Activated T-helper 17 cell treated with anti-CD3 and anti-CD28 coated beads, Interleukin-2, amount 50 U/mL, for 72 hours (primary cell): ENCODE measurements around the gene KDM4F. TPM values are rescaled to one million over a fixed set of nuclear protein-coding genes. Genes with fewer than 3 reads are reported as not detected.

Source experiments
- ATAC-seq: fragments of 150-1000 bp; cut with Tn5 transposase; replicated peaks from 2 replicates; pipeline ENCODE4 v1.10.0; 2021; ENCODE audit warnings: mild to moderate bottlenecking, moderate library complexity
- H3K27ac Mint-ChIP-seq: one replicate; pipeline ENCODE4 v1.8.0; 2022; ENCODE audit warnings: mixed read lengths
- H3K27me3 Mint-ChIP-seq: one replicate; pipeline ENCODE4 v1.8.0; 2022; ENCODE audit warnings: mixed read lengths
- H3K36me3 Mint-ChIP-seq: one replicate; pipeline ENCODE4 v1.8.0; 2022; ENCODE audit warnings: low read depth, mild to moderate bottlenecking, mixed read lengths
- H3K4me1 Mint-ChIP-seq: one replicate; pipeline ENCODE4 v1.8.0; 2022; ENCODE audit warnings: mixed read lengths
- H3K4me3 Mint-ChIP-seq: one replicate; pipeline ENCODE4 v1.8.0; 2022; ENCODE audit warnings: mild to moderate bottlenecking, mixed read lengths
- H3K9me3 Mint-ChIP-seq: one replicate; pipeline ENCODE4 v1.8.0; 2022; ENCODE audit warnings: mixed read lengths
- total RNA-seq, 2 donors: library from RNA; stranded (reverse); gene quantifications; one replicate each; pipeline ENCODE4 v1.2.3, GENCODE V29; 2022

Gene KDM4F
- total RNA-seq, 2 donors from 2014 or later: not detected

DNA sequence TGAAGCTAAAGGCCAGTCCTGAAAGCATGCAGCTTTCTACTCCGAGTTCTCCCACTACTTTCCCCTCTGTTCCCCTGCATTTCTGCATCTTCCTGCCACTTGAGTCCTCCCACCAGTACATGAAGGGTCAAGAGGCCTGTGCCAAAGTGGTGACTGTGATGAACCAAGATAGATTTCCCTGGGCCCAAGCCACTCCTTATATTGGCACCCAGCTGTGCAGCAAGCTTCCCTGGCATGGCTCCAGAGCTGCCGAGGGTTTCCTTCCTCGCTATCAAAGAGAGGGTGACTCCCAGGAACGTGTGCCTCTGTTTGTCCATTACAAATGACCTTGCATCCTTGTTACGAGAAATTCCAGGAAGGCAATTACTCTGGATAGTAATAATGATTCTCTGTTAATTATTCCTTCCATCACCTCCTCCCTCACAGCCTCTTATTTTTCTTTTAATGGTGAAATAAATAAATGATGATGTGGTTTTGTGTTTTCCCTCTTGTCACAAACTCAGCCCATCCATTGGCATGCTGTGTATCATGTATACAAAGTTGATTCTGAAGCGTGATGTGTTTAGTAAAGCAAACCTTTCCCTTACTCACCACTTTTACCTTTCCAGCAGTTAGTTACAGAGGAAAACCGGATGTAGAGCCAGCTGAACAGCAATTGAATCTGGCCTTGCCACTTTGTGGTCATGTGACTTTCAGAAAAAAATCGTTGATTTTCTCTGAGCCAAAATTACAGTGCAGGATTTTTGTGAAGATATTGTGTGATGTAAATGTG, 25.8 kb downstream of the KDM4F start:
- Mint-ChIP-seq H3K27me3 (no peaks in the 10 kb centered on the region), H3K9me3 (no peaks in the 10 kb centered on the region), H3K27ac (no peak overlapping the region), H3K4me3 (no peak overlapping the region), H3K4me1 (peaks cover 17% of the 10 kb centered on the region), H3K36me3 (peaks cover 20% of the 10 kb centered on the region)
- ATAC-seq: no peak

DNA sequence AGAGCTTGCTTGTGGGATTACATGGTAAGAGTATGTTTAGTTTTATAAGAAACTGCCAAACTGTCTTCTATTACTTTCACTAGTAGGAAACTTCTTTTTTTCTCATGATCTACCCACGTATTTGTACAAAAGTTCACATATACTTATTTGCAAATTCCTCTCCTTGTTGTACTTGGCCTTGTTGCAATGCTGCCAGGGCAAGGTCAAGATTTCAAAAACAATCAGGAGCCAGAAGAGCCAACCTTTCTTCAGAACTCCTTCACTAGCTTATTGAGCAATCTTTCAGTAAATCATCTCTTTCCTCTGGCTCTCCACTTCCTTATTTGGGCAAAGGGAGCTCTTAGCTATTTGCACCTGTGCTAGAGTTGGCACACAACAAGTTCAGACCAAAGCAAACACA, 27.2 kb downstream of the KDM4F start:
- H3K27me3 Mint-ChIP-seq: no peaks in the 10 kb centered on the region
- H3K27ac Mint-ChIP-seq: peak overlapping the region; percentile 10
- H3K36me3 Mint-ChIP-seq: peaks cover 9% of the 10 kb centered on the region
- no peaks in the 10 kb centered on the region for H3K9me3 Mint-ChIP-seq
- ATAC-seq: no peak
- no peak overlapping the region for H3K4me3 Mint-ChIP-seq
- peaks cover 10% of the 10 kb centered on the region for H3K4me1 Mint-ChIP-seq

DNA sequence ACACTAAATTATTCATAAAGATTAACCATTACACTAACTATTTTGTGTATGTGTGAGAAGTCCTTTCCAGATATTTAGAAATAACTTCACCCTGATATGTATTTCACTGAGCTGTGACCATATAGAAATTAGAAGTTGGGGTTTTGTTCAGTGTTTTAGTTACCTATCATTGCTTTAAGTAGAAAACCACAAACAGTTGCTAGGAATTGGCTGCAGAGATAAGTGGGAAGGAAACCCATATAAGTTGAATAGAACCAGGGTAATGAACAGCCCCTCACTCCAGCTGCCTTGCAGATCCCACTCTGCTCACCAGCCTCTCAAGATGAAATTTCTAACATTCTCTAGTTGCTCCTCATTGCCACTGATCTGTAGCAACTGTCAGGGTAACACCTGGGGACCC, 27.8 kb downstream of the KDM4F start:
- H3K27ac Mint-ChIP-seq: no peak overlapping the region
- H3K27me3 Mint-ChIP-seq: no peaks in the 10 kb centered on the region
- H3K4me3 Mint-ChIP-seq: no peak overlapping the region
- H3K4me1 Mint-ChIP-seq: peaks cover 10% of the 10 kb centered on the region
- ATAC-seq: no peak
- H3K36me3 Mint-ChIP-seq: peaks cover 5% of the 10 kb centered on the region
- no peaks in the 10 kb centered on the region for H3K9me3 Mint-ChIP-seq

DNA sequence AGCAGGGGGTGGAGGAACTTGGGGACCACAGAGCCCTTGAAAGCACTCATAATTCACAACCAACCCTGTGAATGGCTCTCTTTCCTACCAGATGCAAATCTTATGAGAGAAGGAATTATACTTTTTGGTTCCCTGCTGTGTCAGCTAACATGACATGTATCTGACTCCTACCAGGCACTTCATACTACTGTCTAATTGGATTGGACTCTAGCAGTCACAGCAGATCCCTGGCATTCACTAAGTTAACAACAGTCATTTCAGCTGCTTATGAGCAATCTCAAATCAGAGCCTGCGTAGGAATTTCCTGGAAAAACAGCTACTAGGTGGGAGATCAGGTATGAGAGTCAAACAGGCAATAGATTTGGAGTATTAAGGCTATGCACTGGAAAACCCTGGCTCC, 29.3 kb downstream of the KDM4F start:
- H3K9me3 Mint-ChIP-seq: no peaks in the 10 kb centered on the region
- H3K4me1 Mint-ChIP-seq: peaks cover 5% of the 10 kb centered on the region
- no peaks in the 10 kb centered on the region for H3K36me3 Mint-ChIP-seq
- no peak for ATAC-seq
- H3K27me3 Mint-ChIP-seq: no peaks in the 10 kb centered on the region
- H3K4me3 Mint-ChIP-seq: no peak overlapping the region
- H3K27ac Mint-ChIP-seq: no peak overlapping the region

DNA sequence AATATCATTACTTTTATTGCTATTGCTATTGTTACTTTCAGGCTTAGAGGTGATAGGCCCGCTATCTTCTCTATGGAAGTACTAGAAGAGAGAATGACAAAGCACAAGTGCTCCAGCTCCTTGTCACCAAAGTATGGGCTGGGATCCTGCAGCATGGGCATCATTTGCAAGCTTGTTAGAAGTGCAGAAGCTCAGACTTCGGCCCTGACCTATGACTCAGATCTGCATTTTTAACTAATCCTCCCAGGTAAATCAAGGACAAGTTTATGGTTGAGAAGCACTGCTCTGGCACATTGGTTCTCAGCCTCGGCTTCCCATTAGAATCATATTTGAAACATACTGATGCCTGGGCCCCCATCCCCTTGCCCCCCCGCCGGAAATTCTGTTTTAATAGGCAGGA, 31.8 kb downstream of the KDM4F start:
- Mint-ChIP-seq H3K4me3 (no peak overlapping the region), H3K9me3 (no peaks in the 10 kb centered on the region), H3K27ac (no peak overlapping the region), H3K36me3 (no peaks in the 10 kb centered on the region), H3K27me3 (no peaks in the 10 kb centered on the region), H3K4me1 (peaks cover 20% of the 10 kb centered on the region)
- ATAC-seq: no peak

DNA sequence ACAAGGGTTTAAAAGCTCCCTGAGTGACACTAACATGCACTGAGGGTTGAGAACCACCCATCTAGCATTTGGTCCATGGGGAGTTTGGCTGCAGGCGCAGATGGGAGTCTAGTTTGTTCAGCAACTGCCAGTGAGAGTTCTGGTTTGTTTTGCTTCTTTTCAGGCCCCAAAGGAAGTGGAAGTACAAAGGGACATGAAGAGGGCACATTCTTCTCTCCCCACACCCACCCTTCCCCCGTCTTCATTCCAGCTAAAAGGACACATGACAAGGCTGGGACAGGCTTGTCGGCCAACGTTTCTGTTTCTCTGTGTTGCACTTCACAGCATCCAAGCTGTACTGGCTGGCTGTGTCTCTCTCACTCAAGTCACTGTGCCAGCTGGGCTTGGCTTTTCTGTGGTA, 32.2 kb downstream of the KDM4F start:
- no peak for ATAC-seq
- Mint-ChIP-seq H3K27me3 (no peaks in the 10 kb centered on the region), H3K4me3 (no peak overlapping the region), H3K9me3 (no peaks in the 10 kb centered on the region), H3K36me3 (no peaks in the 10 kb centered on the region), H3K4me1 (peaks cover 19% of the 10 kb centered on the region), H3K27ac (no peak overlapping the region)

DNA sequence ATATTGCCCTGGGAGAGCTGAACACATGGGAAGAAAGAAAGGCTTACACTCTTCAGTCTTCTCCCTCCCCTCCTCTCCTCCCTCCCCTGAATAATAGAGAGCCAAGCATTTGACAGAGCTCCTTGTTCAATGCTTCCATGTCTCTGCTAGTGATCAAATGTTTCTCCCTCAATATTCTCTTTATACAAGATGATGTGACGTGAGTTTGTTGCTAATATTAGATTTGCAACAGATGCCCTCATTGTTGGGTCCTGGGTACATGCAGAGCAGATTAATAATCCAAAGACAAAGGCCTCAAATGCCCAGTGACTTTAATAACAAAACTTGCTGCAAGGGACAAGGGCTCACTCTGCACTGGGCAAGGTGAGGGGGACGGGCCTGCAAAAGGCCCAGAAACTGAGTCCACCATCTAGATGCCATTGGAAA, 33.4 kb downstream of the KDM4F start:
- Mint-ChIP-seq H3K36me3 (no peaks in the 10 kb centered on the region), H3K4me3 (no peak overlapping the region), H3K4me1 (peaks cover 15% of the 10 kb centered on the region), H3K27ac (no peak overlapping the region), H3K27me3 (no peaks in the 10 kb centered on the region), H3K9me3 (no peaks in the 10 kb centered on the region)
- no peak for ATAC-seq

DNA sequence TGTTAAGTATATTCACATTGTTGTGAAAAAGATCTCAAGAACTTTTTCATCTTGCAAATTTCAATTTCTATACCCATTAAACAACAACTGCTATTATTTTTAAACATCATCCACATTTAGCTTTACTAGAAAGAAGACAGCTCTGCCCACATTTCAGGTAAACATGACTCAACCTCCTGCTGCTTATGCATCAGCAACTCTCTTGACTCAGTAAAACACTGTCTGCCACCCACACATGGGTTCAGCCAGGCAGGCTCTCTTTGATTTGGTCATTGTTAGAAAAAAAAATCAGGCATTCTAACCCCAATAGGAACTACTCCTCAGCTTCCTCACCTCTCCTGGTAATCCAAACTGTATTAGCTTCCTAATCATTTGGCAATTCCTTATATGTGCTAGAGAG, 35.3 kb downstream of the KDM4F start:
- H3K27ac Mint-ChIP-seq: peak overlapping the region; percentile 4
- peak overlapping the region; percentile 30 for H3K4me3 Mint-ChIP-seq
- peak; percentile 87 for ATAC-seq
- no peaks in the 10 kb centered on the region for H3K36me3 Mint-ChIP-seq
- no peaks in the 10 kb centered on the region for H3K27me3 Mint-ChIP-seq
- H3K9me3 Mint-ChIP-seq: no peaks in the 10 kb centered on the region
- H3K4me1 Mint-ChIP-seq: peaks cover 23% of the 10 kb centered on the region

DNA sequence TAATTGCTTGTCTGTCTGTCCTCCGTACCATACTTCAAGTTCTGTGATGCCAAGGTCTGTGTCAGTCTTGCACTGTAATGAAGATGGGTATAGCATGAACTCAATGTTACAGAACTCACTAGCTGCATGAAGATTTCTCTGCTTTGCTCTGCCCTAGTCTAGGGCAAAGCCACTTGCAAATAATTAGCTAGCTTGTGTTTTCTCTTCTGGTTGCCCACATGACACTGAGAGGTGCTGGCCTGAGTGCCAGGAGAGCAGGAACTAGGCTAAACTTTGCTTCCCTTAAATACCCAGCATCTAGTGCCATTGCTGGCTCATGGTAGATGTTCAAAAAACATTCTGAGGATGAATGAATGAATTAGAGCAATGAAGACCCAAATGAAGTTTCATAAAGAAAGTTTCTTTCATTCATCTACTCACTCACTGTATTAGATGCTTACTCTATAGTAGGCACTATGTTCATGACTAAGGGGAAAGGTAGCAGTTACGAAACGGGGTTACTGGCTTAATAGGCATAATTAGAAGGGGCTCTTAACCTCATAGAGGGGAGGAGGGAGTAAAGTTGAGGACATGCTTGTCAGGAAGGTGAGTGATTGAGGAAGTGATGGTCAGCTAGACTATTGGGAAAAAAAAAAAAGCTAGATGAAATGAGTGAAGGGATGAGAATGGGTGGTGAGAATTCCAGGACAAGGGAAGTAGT, 36.0 kb downstream of the KDM4F start:
- H3K4me1 Mint-ChIP-seq: peaks cover 23% of the 10 kb centered on the region

DNA sequence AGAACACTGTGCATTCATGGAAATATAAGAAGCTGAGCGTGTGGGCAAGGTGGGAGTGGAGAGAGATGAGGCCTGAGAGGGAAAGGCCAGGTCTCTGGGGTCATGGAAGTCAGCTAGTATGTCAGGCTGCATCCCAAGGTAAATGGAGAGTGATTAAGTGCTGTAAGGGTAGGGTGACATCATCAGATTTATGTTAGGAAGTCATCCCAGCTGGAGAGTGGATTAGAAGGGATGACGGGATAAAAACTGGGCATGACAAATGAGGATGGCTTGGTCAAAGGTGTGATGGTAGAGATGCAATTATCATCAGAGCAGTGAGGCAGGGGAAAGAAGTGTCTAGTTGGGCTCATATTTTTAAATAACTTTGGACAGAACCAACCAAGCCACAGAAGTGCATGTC, 36.9 kb downstream of the KDM4F start:
- H3K36me3 Mint-ChIP-seq: no peaks in the 10 kb centered on the region
- no peak overlapping the region for H3K4me3 Mint-ChIP-seq
- no peak for ATAC-seq
- no peaks in the 10 kb centered on the region for H3K27me3 Mint-ChIP-seq
- no peaks in the 10 kb centered on the region for H3K9me3 Mint-ChIP-seq
- H3K4me1 Mint-ChIP-seq: peaks cover 30% of the 10 kb centered on the region
- no peak overlapping the region for H3K27ac Mint-ChIP-seq

More for the DNA sequence above, 36.0 kb downstream of the KDM4F start:
- Mint-ChIP-seq H3K4me3 (peak overlapping the region; percentile 30), H3K9me3 (no peaks in the 10 kb centered on the region), H3K27me3 (no peaks in the 10 kb centered on the region), H3K27ac (peak overlapping the region; percentile 4), H3K36me3 (no peaks in the 10 kb centered on the region)
- no peak for ATAC-seq

DNA sequence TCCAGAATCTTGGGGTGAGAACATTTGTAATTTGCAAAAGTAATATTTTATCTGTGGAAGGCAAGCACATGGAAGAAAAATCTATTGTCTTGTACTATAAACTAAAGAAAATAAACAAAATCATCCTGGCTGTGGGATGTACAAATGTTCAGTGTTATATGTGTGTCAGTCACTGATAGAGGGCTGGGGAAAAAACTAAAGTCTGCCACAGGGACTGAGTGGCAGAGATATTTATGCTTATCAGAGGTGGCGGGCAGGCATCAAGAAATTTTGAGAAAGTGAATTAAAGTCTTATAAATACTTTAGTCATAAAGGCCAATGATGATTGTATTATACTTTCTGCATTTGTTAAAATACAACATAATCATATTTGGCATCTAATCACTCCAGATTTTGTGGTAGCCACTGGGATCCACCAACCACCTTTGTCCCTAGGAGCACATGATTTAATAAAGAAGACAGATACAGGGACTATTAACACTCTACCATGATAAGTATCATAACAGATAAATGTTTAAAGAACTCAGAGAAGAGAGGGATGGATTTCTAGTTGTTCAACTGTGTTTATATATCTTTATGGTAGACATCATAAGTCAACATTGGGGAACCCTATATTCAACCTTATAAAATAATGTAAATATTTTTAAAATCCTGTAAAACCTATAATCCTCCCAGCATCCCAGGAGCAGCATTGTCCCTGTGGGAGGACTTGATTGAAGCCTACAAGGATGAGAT, 37.8 kb downstream of the KDM4F start:
- H3K27me3 Mint-ChIP-seq: no peaks in the 10 kb centered on the region
- peaks cover 38% of the 10 kb centered on the region for H3K4me1 Mint-ChIP-seq
- H3K27ac Mint-ChIP-seq: no peak overlapping the region

DNA sequence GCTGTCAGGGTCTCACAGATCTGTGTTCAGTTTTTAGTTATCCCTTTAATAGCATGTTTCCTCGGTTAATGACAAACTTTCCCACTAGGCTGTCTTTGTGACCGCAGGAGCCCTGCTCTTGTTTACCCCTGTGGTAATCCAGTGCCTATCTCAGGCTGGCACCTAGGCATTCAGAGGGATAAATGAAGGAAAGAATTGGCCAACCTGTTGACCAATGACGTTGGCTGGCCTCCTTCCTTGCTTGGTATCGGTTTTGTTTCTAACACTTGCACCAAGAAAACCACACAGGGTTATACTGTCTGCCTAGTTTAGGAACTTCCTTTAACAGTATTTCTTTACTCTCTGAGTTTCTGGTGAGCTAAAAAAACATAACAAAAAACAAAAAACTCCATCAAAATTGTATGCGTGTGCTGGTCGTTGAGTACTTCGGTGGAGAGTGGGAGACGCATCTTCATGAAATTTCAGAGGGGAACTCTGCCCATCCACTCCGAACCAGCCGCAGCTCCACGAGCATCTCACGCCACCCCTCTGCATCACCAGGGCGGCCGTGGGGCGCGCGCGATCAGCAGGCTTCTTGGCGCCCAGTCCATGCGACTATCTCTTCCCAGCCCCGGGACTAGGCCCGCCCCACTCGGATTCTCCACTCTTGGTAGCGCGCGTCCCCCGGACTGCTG, 39.9 kb downstream of the KDM4F start:
- peak overlapping the region; percentile 82 for H3K27ac Mint-ChIP-seq
- no peaks in the 10 kb centered on the region for H3K9me3 Mint-ChIP-seq
- H3K4me3 Mint-ChIP-seq: peak overlapping the region; percentile 87
- peak; percentile 52 for ATAC-seq
- peaks cover 57% of the 10 kb centered on the region for H3K4me1 Mint-ChIP-seq
- H3K27me3 Mint-ChIP-seq: no peaks in the 10 kb centered on the region
- H3K36me3 Mint-ChIP-seq: no peaks in the 10 kb centered on the region

More for the DNA sequence above, 37.8 kb downstream of the KDM4F start:
- H3K9me3 Mint-ChIP-seq: no peaks in the 10 kb centered on the region
- H3K36me3 Mint-ChIP-seq: no peaks in the 10 kb centered on the region
- H3K4me3 Mint-ChIP-seq: no peak overlapping the region
- ATAC-seq: no peak

DNA sequence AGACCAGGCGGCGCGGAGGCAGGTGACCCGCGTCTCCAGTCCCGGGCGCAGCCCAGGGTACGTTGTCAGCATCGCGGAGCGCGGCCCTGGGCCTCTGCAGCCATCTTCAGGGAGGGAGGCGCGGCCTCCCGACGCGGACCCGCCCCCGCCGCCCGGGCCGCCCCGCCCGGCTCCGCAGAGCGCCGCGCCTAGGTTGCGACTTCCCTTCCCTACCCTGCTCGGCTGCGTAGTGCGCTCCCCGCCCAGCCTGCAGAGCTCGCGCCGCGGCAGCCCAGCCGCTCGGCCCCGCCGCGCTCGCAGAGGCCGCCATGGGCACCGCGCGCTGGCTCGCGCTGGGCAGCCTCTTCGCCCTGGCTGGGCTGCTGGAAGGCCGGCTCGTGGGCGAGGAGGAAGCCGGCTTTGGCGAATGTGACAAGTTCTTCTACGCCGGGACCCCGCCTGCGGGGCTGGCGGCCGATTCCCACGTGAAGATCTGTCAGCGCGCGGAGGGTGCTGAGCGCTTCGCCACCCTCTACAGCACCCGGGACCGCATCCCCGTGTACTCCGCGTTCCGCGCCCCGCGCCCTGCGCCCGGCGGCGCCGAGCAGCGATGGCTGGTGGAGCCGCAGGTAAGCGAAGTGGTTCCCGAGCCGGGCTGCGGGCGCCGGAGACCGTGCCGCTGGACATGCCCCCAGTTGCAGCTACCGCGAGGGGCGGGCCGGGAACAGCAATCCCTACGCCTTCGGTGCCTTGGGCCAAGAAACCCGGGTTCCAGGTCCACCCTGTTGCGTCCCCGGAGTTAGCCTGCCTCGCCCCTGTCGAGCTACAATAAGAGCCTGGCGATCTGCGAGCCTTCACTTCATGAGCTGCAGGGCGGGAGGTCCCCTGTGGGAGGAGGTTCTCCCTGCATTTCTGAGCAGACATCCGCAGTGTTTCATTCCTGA, 40.7 kb downstream of the KDM4F start, which contains the start of gene ENDOD1:
ENDOD1 (plus strand) TSS at position 227 of the 923 bp plus-strand sequence; CDS start at position 309, 82 bp downstream.
- no peaks in the 10 kb centered on the region for H3K36me3 Mint-ChIP-seq
- peak; percentile 94 for ATAC-seq
- peak within 1 kb of the TSS; percentile 82 for H3K27ac Mint-ChIP-seq
- H3K27me3 Mint-ChIP-seq: no peaks in the 10 kb centered on the region
- H3K9me3 Mint-ChIP-seq: no peaks in the 10 kb centered on the region
- H3K4me3 Mint-ChIP-seq: peak within 1 kb of the TSS; percentile 87
- peaks cover 56% of the 10 kb centered on the region for H3K4me1 Mint-ChIP-seq
